HepG2 (cell line): ENCODE measurements around the gene EIF5B. TPM values are rescaled to one million over a fixed set of nuclear protein-coding genes. Genes with fewer than 3 reads are reported as not detected.

ENCODE experiments used
- ATAC-seq: fragments of 200-7000 bp; cut with Tn5 transposase; 3 replicates; pipeline ENCODE4 v1.9.1; 2020; ENCODE audit warnings: mild to moderate bottlenecking, moderate library complexity
- BruUV-seq: library from RNA; stranded (reverse); fragments of 400-500 nt; replicated peaks from 2 replicates; lab custom pipeline; 2021; lab: Mats Ljungman, UMichigan
- CTCF ChIA-PET: fragments of 300-600 bp; formaldehyde crosslinking; extraction: SDS; loops from one replicate; lab custom pipeline; 2021; ENCODE audit warnings: low total read pairs, inconsistent platforms, low intra/inter-chr PET ratio; lab: Yijun Ruan, JAX
- POLR2A ChIA-PET: fragments of 350-600 bp; sonication (Branson Sonifier 250); formaldehyde crosslinking; loops from one replicate; lab custom pipeline; 2020; ENCODE audit warnings: antibody characterized with exemption, inconsistent platforms; lab: Yijun Ruan, JAX
- DNase-seq: peaks from one replicate; pipeline ENCODE4 v3.0.0-alpha.2; 2015; ENCODE audit warnings: low spot score
- FAIRE-seq: peaks from 3 replicates; lab custom pipeline; 2011; peaks lifted over from hg19 to GRCh38; lab: Jason Lieb, UNC
- H2AFZ ChIP-seq: one replicate; pipeline ENCODE4 v1.6.1; 2011; ENCODE audit warnings: low read length, inconsistent platforms
- H3K27ac ChIP-seq: fragments of 300-600 bp; 3 replicates; pipeline ENCODE4 v1.8.0; 2011; ENCODE audit warnings: mixed run types, mild to moderate bottlenecking, mixed read lengths, low read length, inconsistent platforms; ENCODE audit not compliant: insufficient read depth; ENCODE audit errors: extremely low read length
- H3K27me3 ChIP-seq, 2 experiments: fragments of 200-600 bp in 1 of 2; 2 replicates in 1 of 2; 3 replicates in 1 of 2; pipeline versions ENCODE4 v1.6.0 to v1.8.0; 2011; ENCODE audit warnings: low read length in 2 of 2, mild to moderate bottlenecking in 2 of 2, moderate library complexity in 2 of 2, inconsistent platforms in 1 of 2; ENCODE audit not compliant: insufficient read depth in 2 of 2, control insufficient read depth in 1 of 2
- H3K36me3 ChIP-seq, 2 experiments: fragments of 200-600 bp in 1 of 2; replicated peaks in 1 of 2; 2 replicates in 1 of 2; 3 replicates in 1 of 2; pipeline versions ENCODE4 v1.5.1 to v1.8.0; 2011; ENCODE audit warnings: low read length in 2 of 2, inconsistent platforms in 1 of 2; ENCODE audit not compliant: insufficient read depth in 2 of 2, control insufficient read depth in 1 of 2
- H3K4me1 ChIP-seq: 2 replicates; pipeline ENCODE4 v1.5.1; 2012; ENCODE audit warnings: low read length, inconsistent platforms; ENCODE audit not compliant: insufficient read depth
- H3K4me2 ChIP-seq: 2 replicates; pipeline ENCODE4 v1.6.0; 2011; ENCODE audit warnings: low read depth, low read length, inconsistent platforms
- H3K4me3 ChIP-seq, 3 experiments: fragments of 200-600 bp in 1 of 3; sonication (generic), shearing (Covaris generic) in 1 of 3; replicated peaks in 1 of 3; 2 replicates each; pipeline ENCODE4 v1.5.1; 2011 to 2016; ENCODE audit warnings: low read length in 3 of 3, inconsistent platforms in 2 of 3, low read depth in 2 of 3, mild to moderate bottlenecking in 2 of 3, control low read depth in 1 of 3, mixed read lengths in 1 of 3; ENCODE audit not compliant: insufficient read depth in 1 of 3
- H3K79me2 ChIP-seq: one replicate; pipeline ENCODE4 v1.6.1; 2011; ENCODE audit warnings: low read length, inconsistent platforms; ENCODE audit not compliant: insufficient read depth
- H3K9ac ChIP-seq: 2 replicates; pipeline ENCODE4 v1.6.0; 2011; ENCODE audit warnings: mild to moderate bottlenecking, low read depth, low read length, inconsistent platforms; ENCODE audit not compliant: insufficient read depth
- H3K9me3 ChIP-seq: 2 replicates; pipeline ENCODE4 v1.5.1; 2012; ENCODE audit warnings: mild to moderate bottlenecking, low read length
- H4K20me1 ChIP-seq: 2 replicates; pipeline ENCODE4 v1.6.0; 2011; ENCODE audit warnings: inconsistent platforms, mild to moderate bottlenecking, low read length, moderate library complexity; ENCODE audit not compliant: insufficient read depth
- ARNTL ChIP-seq: sonication (generic); formaldehyde crosslinking; IDR thresholded peaks from 2 replicates; pipeline ENCODE4 v1.4.0; 2020; ENCODE audit warnings: mild to moderate bottlenecking, missing genetic modification reagents
- CEBPG ChIP-seq: IDR thresholded peaks from 2 replicates; pipeline ENCODE4 v1.6.1; 2016
- FOSL2 ChIP-seq: sonication (generic); formaldehyde crosslinking; IDR thresholded peaks from 2 replicates; pipeline ENCODE4 v1.4.0; 2020; ENCODE audit warnings: missing genetic modification reagents
- FOXA1 ChIP-seq, 2 experiments: fragments of 450-650 bp in 1 of 2; sonication (generic) in 1 of 2; formaldehyde crosslinking in 1 of 2; IDR thresholded peaks; 2 replicates each; pipeline versions ENCODE4 v1.4.0 to v1.6.1; 2016 to 2020; ENCODE audit warnings: missing genetic modification reagents in 1 of 2
- GATAD2A ChIP-seq: IDR thresholded peaks from 2 replicates; pipeline ENCODE4 v1.6.1; 2016
- HIVEP1 ChIP-seq: sonication (generic); formaldehyde crosslinking; IDR thresholded peaks from 2 replicates; pipeline ENCODE4 v1.4.0; 2020; ENCODE audit warnings: mild to moderate bottlenecking, missing genetic modification reagents
- KIAA2018 ChIP-seq: sonication (generic); formaldehyde crosslinking; IDR thresholded peaks from 2 replicates; pipeline ENCODE4 v1.5.0; 2020; ENCODE audit warnings: mild to moderate bottlenecking, missing genetic modification reagents, borderline replicate concordance
- RBM22 ChIP-seq: fragments of 200-400 bp; formaldehyde crosslinking; optimal IDR thresholded peaks from 2 replicates; pipeline ENCODE3; 2017; ENCODE audit warnings: mild to moderate bottlenecking, low read length, moderate library complexity
- SNAPC2 ChIP-seq: sonication (generic); formaldehyde crosslinking; IDR thresholded peaks from 2 replicates; pipeline ENCODE4 v1.8.1; 2022; ENCODE audit warnings: mild to moderate bottlenecking, missing genetic modification reagents
- TAF15 ChIP-seq: fragments of 200-400 bp; formaldehyde crosslinking; IDR thresholded peaks from one replicate; pipeline ENCODE4 v1.6.1; 2018; ENCODE audit warnings: mild to moderate bottlenecking, low read depth, low read length; ENCODE audit not compliant: poor library complexity, severe bottlenecking
- ZC3H4 ChIP-seq: sonication (generic); formaldehyde crosslinking; IDR thresholded peaks from 2 replicates; pipeline ENCODE4 v1.4.0; 2020; ENCODE audit warnings: missing genetic modification reagents, borderline replicate concordance
- ZNF121 ChIP-seq: sonication (generic); formaldehyde crosslinking; IDR thresholded peaks from 2 replicates; pipeline ENCODE4 v1.5.0; 2020; ENCODE audit warnings: mild to moderate bottlenecking, missing genetic modification reagents
- ZNF567 ChIP-seq: sonication (generic); formaldehyde crosslinking; IDR thresholded peaks from 2 replicates; pipeline ENCODE4 v1.8.1; 2023; ENCODE audit warnings: mild to moderate bottlenecking, missing genetic modification reagents, borderline replicate concordance
- ZNF704 ChIP-seq: sonication (generic); formaldehyde crosslinking; IDR thresholded peaks from 2 replicates; pipeline ENCODE4 v1.8.1; 2023; ENCODE audit warnings: mild to moderate bottlenecking, inconsistent platforms, moderate library complexity, missing genetic modification reagents, borderline replicate concordance
- ZNF749 ChIP-seq: sonication (generic); formaldehyde crosslinking; IDR thresholded peaks from 2 replicates; pipeline ENCODE4 v1.8.0; 2022; ENCODE audit warnings: mild to moderate bottlenecking, missing genetic modification reagents, moderate library complexity, borderline replicate concordance
- ZNF816 ChIP-seq: sonication (generic); formaldehyde crosslinking; IDR thresholded peaks from 2 replicates; pipeline ENCODE4 v1.8.0; 2022; ENCODE audit warnings: missing genetic modification reagents, mild to moderate bottlenecking, borderline replicate concordance
- ZNF850 ChIP-seq: sonication (generic); formaldehyde crosslinking; conservative IDR thresholded peaks from 2 replicates; pipeline ENCODE4 v1.9.0; 2021; ENCODE audit warnings: mild to moderate bottlenecking, missing genetic modification reagents
- WGBS: methylation state at CpG from one replicate; pipeline ENCODE4 v1.1.6; 2017; ENCODE audit warnings: low lambda C conversion rate; 5-methylcytosine and 5-hydroxymethylcytosine counted together
- in situ Hi-C: cut with HindIII; loops from 2 replicates; pipeline ENCODE4 v1.10.0; 2017; ENCODE audit warnings: low pct_unique_long_range_greater_than_20kb; ENCODE audit not compliant: extremely low pct_ligation_motif_present
- intact Hi-C: fragments of 100-400 bp; cut with micrococcal nuclease; formaldehyde crosslinking; loops from one replicate; pipeline ENCODE4 v1.10.0; 2022; ENCODE audit not compliant: unreplicated experiment
- polyA plus RNA-seq, 8 experiments: library from polyadenylated mRNA; depleted of rRNA in 3 of 8; stranded (reverse) in 7 of 8; unstranded in 1 of 8; fragments of >200 nt; fragmentation: Illumina TruSeq in 4 of 8; extraction: Trizol in 4 of 8; gene quantifications; 2 replicates each; pipeline versions ENCODE4 v1.2.1 to v1.2.3, GENCODE V29; 2011 to 2016; ENCODE audit warnings: low read depth in 4 of 8, missing spikeins in 1 of 8, mixed read lengths in 1 of 8; ENCODE audit not compliant: insufficient read depth in 1 of 8
- total RNA-seq, 5 experiments: library from RNA; depleted of rRNA; stranded (reverse); fragments of >200 nt; fragmentation: Illumina TruSeq; extraction: Trizol; gene quantifications; 2 replicates each; pipeline ENCODE4 v1.2.3, GENCODE V29; 2016; ENCODE audit warnings: low read depth in 1 of 5

Gene EIF5B
- total and polyA plus RNA-seq, 2 of the 13 experiments (the other 11 are each of a cell fraction or from before 2014, with no cell fraction given), result 8.8 to 32.1 TPM

GRCh38 chr2:99436874-99437273 is 99.7 kb downstream of the EIF5B start:
- DNase-seq, result no peak
- no peak overlapping the region for H3K27ac ChIP-seq
- intact Hi-C loops (no loop called here), in situ Hi-C loops (no loop called here)
- H3K9ac ChIP-seq, result no peak overlapping the region
- H3K79me2 ChIP-seq, result no peaks in the 10 kb centered on the region
- CTCF ChIA-PET, result no interaction called here
- H3K4me3 ChIP-seq, result no peak overlapping the region
- POLR2A ChIA-PET, result interaction anchor here (0.6 kb wide), 1 partner anchor 732 kb away, joined by 3 read pairs; no protein-coding TSS in a partner anchor
- ATAC-seq, result no peak
- no peak overlapping the region for H3K4me2 ChIP-seq
- no peak overlapping the region for H2AFZ ChIP-seq
- H3K27me3 ChIP-seq, result no peaks in the 10 kb centered on the region
- BruUV-seq, result no TSS peak
- no peak for FAIRE-seq
- H3K4me1 ChIP-seq, result no peaks in the 10 kb centered on the region
- H4K20me1 ChIP-seq, result no peaks in the 10 kb centered on the region
- H3K9me3 ChIP-seq, result no peaks in the 10 kb centered on the region
- 97% methylated on average over 10 of the region's 10 CpGs for WGBS
- peaks cover 14 to 67% of the 10 kb centered on the region in 2 experiments for H3K36me3 ChIP-seq
- TF ChIP-seq RBM22 (peak; percentile 50), ZNF704 (CRISPR knock-in tag) (no peak), HIVEP1 (no peak), ZNF567 (CRISPR knock-in tag) (no peak), ZNF850 (CRISPR knock-in tag) (no peak), ZNF816 (no peak), ZNF121 (peak; percentile 73), TAF15 (no peak), ZC3H4 (no peak), SNAPC2 (CRISPR knock-in tag) (no peak), FOSL2 (no peak), FOXA1 (IDR thresholded peaks at IDR 0.05) (no peak), FOXA1 (CRISPR knock-in tag; IDR thresholded peaks at IDR 0.05) (no peak), KIAA2018 (CRISPR knock-in tag) (no peak), ZNF749 (CRISPR knock-in tag) (no peak), CEBPG (CRISPR knock-in tag) (no peak), ARNTL (CRISPR knock-in tag) (no peak), GATAD2A (no peak)
